ENCODE results near the gene RPL10. TPM values are rescaled to one million over a fixed set of nuclear protein-coding genes. Genes with fewer than 3 reads are reported as not detected.

Gene RPL10
- total and polyA plus RNA-seq, 2 donors (not counting 3 experiments of a cell fraction or from before 2014, with no cell fraction given): 2,493 to 7,586 TPM

- Histone ChIP-seq H2AFZ (ENCODE audit: low read depth, low read length) (peak overlapping the region; percentile 26), H3K9ac (replicated peaks; ENCODE audit: extremely low read depth, insufficient read depth, low read length) (peak overlapping the region; percentile 4), H3K79me2 (ENCODE audit: control insufficient read depth, insufficient read depth, low read length) (peaks cover 25% of the 10 kb centered on the region), H3K27ac (ENCODE audit: insufficient read depth, low read depth, low read length) (peak overlapping the region; percentile 45), H3K9me1 (replicated peaks; ENCODE audit: control insufficient read depth, extremely low read depth, insufficient read depth, low read length) (no peaks in the 10 kb centered on the region), H3K4me3 (replicated peaks in 1 of 3; ENCODE audit: insufficient read depth in 1 of 3, low read depth in 1 of 3, low read length in 3 of 3) (peak overlapping the region; percentile 5 to 50 (median 9)), H4K20me1 (replicated peaks; ENCODE audit: control insufficient read depth, extremely low read depth, insufficient read depth, low read length) (no peaks in the 10 kb centered on the region), H3K9me3 (replicated peaks; ENCODE audit: control insufficient read depth, insufficient read depth, low read length) (no peaks in the 10 kb centered on the region), H3K27me3 (ENCODE audit: control insufficient read depth in 2 of 2, insufficient read depth in 2 of 2, low read length in 2 of 2) (no peaks in the 10 kb centered on the region), H3K36me3 (ENCODE audit: control insufficient read depth in 2 of 2, extremely low read depth in 1 of 2, insufficient read depth in 2 of 2, low read length in 2 of 2) (no peaks in the 10 kb centered on the region), H3K4me2 (ENCODE audit: insufficient read depth, low read length) (peak overlapping the region; percentile 18), H3K4me1 (ENCODE audit: control insufficient read depth, extremely low read depth, insufficient read depth, low read length) (peaks cover 23% of the 10 kb centered on the region)
- intact Hi-C loops (cut with micrococcal nuclease): loop anchor here (1.0 to 5.0 kb wide), 2 partner anchors 34 to 161 kb away; partner anchors contain the start of gene DNASE1L1
- DNase-seq (ENCODE audit: low read depth, low spot score): peak; percentile 70
- dilution Hi-C loops (cut with MboI; ENCODE audit: extremely low pct_ligation_motif_present, low sequenced_read_pairs): no loop called here
- no TSS peak for BruUV-seq (replicated peaks)
- TF ChIP-seq CTCF (IDR thresholded peaks at IDR 0.05; ENCODE audit: extremely low read depth in 1 of 2, insufficient read depth in 1 of 2, low read depth in 1 of 2, low read length in 2 of 2) (peak; percentile 51 to 55), JUN (IDR thresholded peaks at IDR 0.05; ENCODE audit: borderline replicate concordance, insufficient read depth, insufficient read length, low read depth) (no peak)
- CTCF ChIA-PET: interaction anchor here (0.8 to 2.4 kb wide), 16 partner anchors 8 to 402 kb away, joined by 3 to 24 read pairs (median 3); partner anchors contain the start of genes FAM3A, FAM50A, HCFC1 and PLXNA3
- peak; percentile 89 for FAIRE-seq
- POLR2A ChIA-PET: interaction anchor here (0.9 to 1.0 kb wide), 2 partner anchors 24 to 28 kb away, joined by 3 read pairs; no protein-coding TSS in a partner anchor
These were observed 24.6 kb upstream of the RPL10 start for GRCh38 chrX:154373340-154374306.

Data from endothelial cell of umbilical vein (primary cell).